Mammary epithelial cell (primary cell): Measurements from ENCODE around the gene FMN1.

ENCODE experiments used
- EZH2 ChIP-seq: IDR thresholded peaks from 2 replicates; pipeline ENCODE4 v1.6.1; 2012; ENCODE audit warnings: low read length, inconsistent platforms, borderline replicate concordance
- TF ChIP-seq, protein P1 (sequence below), 2 donors: IDR thresholded peaks in 1 of 2; conservative IDR thresholded peaks in 1 of 2; 2 replicates each; pipeline ENCODE4 v1.5.1; 2011 to 2012; ENCODE audit warnings: inconsistent platforms in 2 of 2, low read length in 2 of 2, mild to moderate bottlenecking in 2 of 2, control low read depth in 1 of 2, low read depth in 1 of 2; ENCODE audit not compliant: insufficient read depth in 1 of 2; ENCODE audit errors: extremely low read depth in 1 of 2

DNA sequence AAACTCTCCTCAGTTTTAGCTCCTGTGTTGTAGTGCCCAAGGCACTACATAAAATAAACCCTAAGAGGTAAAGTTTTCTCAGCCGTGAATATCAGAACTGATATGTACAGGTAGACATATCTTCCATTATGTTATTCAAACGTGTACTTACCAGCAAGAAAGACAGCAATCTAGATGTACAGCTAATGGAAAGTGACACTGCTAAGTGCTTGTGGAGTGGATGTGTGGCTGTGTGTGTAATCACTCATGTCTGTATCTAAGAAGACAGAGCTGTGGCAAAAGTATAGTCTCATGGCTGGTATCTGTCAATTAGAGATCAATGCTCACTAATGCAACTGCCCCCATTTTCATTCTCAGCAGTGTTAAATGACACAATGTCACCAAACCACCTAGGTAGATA is 101.3 kb downstream of the FMN1 start:
- no peak for TF ChIP-seq EZH2
- TF ChIP-seq, protein P1, sequence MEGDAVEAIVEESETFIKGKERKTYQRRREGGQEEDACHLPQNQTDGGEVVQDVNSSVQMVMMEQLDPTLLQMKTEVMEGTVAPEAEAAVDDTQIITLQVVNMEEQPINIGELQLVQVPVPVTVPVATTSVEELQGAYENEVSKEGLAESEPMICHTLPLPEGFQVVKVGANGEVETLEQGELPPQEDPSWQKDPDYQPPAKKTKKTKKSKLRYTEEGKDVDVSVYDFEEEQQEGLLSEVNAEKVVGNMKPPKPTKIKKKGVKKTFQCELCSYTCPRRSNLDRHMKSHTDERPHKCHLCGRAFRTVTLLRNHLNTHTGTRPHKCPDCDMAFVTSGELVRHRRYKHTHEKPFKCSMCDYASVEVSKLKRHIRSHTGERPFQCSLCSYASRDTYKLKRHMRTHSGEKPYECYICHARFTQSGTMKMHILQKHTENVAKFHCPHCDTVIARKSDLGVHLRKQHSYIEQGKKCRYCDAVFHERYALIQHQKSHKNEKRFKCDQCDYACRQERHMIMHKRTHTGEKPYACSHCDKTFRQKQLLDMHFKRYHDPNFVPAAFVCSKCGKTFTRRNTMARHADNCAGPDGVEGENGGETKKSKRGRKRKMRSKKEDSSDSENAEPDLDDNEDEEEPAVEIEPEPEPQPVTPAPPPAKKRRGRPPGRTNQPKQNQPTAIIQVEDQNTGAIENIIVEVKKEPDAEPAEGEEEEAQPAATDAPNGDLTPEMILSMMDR (conservative IDR thresholded peaks at IDR 0.05 in 1 of 2, IDR thresholded peaks at IDR 0.05 in 1 of 2; ENCODE audit: extremely low read depth in 1 of 2, insufficient read depth in 1 of 2, low read depth in 1 of 2, low read length in 2 of 2) = no peak
